Mammary epithelial cell (primary cell): ENCODE results near the gene CCDC33.

Experiments used
- EZH2 ChIP-seq: IDR thresholded peaks from 2 replicates; pipeline ENCODE4 v1.6.1; 2012; ENCODE audit warnings: low read length, inconsistent platforms, borderline replicate concordance
- TF ChIP-seq, protein P1 (sequence below), 2 donors: IDR thresholded peaks in 1 of 2; conservative IDR thresholded peaks in 1 of 2; 2 replicates each; pipeline ENCODE4 v1.5.1; 2011 to 2012; ENCODE audit warnings: inconsistent platforms in 2 of 2, low read length in 2 of 2, mild to moderate bottlenecking in 2 of 2, control low read depth in 1 of 2, low read depth in 1 of 2; ENCODE audit not compliant: insufficient read depth in 1 of 2; ENCODE audit errors: extremely low read depth in 1 of 2

DNA sequence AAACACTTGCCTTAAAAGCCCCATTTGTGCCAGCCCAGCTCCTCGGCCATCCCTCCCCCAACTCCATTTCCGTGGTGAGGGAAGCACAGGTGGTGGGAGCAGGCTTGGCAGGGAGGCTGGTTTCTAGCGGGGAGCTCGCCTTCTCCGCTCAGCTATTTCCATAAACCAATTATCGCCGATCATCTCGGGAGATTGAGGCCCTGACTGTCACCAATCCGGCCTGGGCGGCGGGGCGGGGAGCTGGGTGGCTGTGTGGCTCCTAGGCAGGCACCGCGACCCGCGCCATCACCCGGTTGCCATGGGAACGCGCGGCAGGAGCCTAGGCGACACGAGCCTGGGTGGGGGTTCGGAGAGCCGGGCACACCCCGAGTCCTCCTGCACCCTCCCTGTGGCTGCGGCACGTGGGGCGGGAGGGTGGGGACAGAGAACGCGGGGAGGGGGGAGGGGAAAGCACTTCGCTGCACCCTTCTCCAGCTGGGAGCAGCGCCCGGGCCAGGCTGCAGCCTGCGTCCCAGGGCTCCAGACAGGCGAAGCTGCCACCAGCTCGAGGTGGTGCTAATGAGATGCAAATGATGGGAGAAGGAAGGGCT is 9.3 kb downstream of the CCDC33 start:
- TF ChIP-seq, protein P1, sequence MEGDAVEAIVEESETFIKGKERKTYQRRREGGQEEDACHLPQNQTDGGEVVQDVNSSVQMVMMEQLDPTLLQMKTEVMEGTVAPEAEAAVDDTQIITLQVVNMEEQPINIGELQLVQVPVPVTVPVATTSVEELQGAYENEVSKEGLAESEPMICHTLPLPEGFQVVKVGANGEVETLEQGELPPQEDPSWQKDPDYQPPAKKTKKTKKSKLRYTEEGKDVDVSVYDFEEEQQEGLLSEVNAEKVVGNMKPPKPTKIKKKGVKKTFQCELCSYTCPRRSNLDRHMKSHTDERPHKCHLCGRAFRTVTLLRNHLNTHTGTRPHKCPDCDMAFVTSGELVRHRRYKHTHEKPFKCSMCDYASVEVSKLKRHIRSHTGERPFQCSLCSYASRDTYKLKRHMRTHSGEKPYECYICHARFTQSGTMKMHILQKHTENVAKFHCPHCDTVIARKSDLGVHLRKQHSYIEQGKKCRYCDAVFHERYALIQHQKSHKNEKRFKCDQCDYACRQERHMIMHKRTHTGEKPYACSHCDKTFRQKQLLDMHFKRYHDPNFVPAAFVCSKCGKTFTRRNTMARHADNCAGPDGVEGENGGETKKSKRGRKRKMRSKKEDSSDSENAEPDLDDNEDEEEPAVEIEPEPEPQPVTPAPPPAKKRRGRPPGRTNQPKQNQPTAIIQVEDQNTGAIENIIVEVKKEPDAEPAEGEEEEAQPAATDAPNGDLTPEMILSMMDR (conservative IDR thresholded peaks at IDR 0.05 in 1 of 2, IDR thresholded peaks at IDR 0.05 in 1 of 2; ENCODE audit: extremely low read depth in 1 of 2, insufficient read depth in 1 of 2, low read depth in 1 of 2, low read length in 2 of 2), result no peak
- TF ChIP-seq EZH2, result no peak
